GM12801 (cell line): ENCODE results near the gene RAB3A.

Source experiments
- CTCF ChIP-seq: IDR thresholded peaks from one replicate; pipeline ENCODE4 v1.5.1; 2011; ENCODE audit warnings: control low read depth; ENCODE audit not compliant: insufficient read length; ENCODE audit errors: extremely low read depth

Gene RAB3A

GRCh38 chr19:18234194-18234593, 30.4 kb upstream of the RAB3A start:
- TF ChIP-seq CTCF: no peak

- no peak for TF ChIP-seq CTCF
Observed at GRCh38 chr19:18233224-18233825, 29.5 kb upstream of the RAB3A start.

- no peak for TF ChIP-seq CTCF
Observed at GRCh38 chr19:18232540-18233223, 28.8 kb upstream of the RAB3A start.

GRCh38 chr19:18231775-18232174, 27.9 kb upstream of the RAB3A start:
- TF ChIP-seq CTCF: no peak

GRCh38 chr19:18230941-18231734, 27.3 kb upstream of the RAB3A start:
- no peak for TF ChIP-seq CTCF

GRCh38 chr19:18229915-18230314, 26.1 kb upstream of the RAB3A start:
- no peak for TF ChIP-seq CTCF

GRCh38 chr19:18229474-18229873, 25.6 kb upstream of the RAB3A start:
- no peak for TF ChIP-seq CTCF
